ENCODE data around the gene GABBR2.

DNA sequence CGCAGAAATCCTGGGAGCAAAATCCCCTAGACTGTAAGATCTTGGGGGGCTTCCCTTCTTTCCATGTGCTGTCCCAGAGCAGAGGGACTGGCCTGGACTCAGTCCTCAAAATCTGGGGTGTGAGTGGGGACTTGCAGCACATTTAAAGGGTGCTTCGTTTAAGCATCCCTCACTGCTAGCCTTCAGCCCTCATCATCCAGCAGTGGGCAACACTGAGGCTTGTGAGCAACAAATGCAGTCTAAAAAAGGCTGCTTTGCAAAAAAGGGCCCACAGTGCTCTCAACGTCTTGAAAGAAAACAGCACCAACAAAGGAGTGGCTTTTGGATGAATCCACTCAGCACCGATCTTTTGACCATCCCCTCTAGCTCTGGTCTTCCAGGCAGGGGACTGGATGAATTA is 325.0 kb downstream of the GABBR2 start:
- TF ChIP-seq, protein P1, sequence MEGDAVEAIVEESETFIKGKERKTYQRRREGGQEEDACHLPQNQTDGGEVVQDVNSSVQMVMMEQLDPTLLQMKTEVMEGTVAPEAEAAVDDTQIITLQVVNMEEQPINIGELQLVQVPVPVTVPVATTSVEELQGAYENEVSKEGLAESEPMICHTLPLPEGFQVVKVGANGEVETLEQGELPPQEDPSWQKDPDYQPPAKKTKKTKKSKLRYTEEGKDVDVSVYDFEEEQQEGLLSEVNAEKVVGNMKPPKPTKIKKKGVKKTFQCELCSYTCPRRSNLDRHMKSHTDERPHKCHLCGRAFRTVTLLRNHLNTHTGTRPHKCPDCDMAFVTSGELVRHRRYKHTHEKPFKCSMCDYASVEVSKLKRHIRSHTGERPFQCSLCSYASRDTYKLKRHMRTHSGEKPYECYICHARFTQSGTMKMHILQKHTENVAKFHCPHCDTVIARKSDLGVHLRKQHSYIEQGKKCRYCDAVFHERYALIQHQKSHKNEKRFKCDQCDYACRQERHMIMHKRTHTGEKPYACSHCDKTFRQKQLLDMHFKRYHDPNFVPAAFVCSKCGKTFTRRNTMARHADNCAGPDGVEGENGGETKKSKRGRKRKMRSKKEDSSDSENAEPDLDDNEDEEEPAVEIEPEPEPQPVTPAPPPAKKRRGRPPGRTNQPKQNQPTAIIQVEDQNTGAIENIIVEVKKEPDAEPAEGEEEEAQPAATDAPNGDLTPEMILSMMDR (IDR thresholded peaks at IDR 0.05), result no peak
- no peak for TF ChIP-seq RAD21 (IDR thresholded peaks at IDR 0.05; ENCODE audit: low read length)
- TF ChIP-seq GABPA (IDR thresholded peaks at IDR 0.05; ENCODE audit: low read depth), result no peak
- TF ChIP-seq EZH2phosphoT487 (IDR thresholded peaks at IDR 0.05; ENCODE audit: borderline replicate concordance, low read depth), result no peak
- TF ChIP-seq EP300 (IDR thresholded peaks at IDR 0.05; ENCODE audit: borderline replicate concordance in 1 of 2, low read depth in 1 of 2, low read length in 1 of 2), result no peak
- TF ChIP-seq POLR2AphosphoS5 (IDR thresholded peaks at IDR 0.05; ENCODE audit: low read depth, low read length), result no peak
